Measurements from ENCODE around the gene SBK1.

Gene SBK1

DNA sequence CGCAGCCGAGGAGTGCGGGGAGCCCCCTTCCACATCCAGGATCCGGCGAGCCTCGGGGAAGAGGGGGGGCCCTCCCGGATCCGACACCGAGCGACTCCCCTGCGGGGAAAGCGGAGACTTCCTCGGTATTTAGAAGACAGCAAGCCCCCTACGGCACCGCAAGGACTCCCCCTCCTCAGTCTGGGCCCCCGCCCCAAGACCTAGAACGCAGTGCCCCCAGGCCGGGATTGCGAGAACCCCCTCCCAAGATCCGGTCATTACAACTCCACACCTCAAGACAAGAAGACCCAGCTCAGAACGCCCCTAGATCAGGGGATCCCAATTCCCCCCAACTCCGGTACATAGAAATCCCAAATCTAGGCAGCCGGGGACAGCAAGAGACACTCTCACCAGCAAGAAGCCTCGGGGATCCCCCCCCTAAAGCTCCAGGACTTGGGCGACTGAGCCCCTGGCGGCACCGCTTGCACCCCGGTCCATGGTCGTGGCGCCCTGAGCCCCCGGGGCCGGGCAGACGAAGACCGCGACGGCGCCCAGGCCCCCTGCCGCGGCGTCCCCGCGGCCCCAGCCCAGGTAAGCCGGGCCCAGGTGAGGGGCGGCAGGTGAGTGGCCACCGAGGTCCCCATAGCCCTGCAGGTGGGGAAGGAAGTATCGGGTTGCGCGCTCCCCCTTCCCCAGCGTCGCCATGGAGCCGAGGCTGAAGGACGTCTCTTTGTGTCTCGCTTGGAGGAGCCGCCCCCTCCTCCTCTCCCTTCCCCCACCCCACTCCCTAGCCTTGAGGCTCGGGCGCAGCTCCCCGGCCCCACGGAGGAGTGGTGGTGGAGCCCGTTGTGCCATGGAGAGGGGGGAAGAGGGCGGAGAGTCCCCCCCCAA, 641 bp downstream of the SBK1 start:
- H3K36me3 ChIP-seq (ENCODE audit: control insufficient read depth, insufficient read depth, low read length): no peaks in the 10 kb centered on the region
- peak overlapping the region; percentile 38 for H3K27ac ChIP-seq (ENCODE audit: insufficient read depth, low read depth, low read length, poor library complexity, severe bottlenecking)
- H3K4me1 ChIP-seq (ENCODE audit: control insufficient read depth, insufficient read depth, low read length): peaks cover 18% of the 10 kb centered on the region
- H3K27me3 ChIP-seq (ENCODE audit: control insufficient read depth, insufficient read depth, low read length, poor library complexity, severe bottlenecking): no peaks in the 10 kb centered on the region
- WGBS, 2 experiments: 0% methylated on average over 59 of the region's 60 CpGs
- no peaks in the 10 kb centered on the region for H3K9me3 ChIP-seq (ENCODE audit: control insufficient read depth, low read length)
- peak overlapping the region; percentile 94 for H3K4me3 ChIP-seq (ENCODE audit: insufficient read depth, low read depth, low read length)

DNA sequence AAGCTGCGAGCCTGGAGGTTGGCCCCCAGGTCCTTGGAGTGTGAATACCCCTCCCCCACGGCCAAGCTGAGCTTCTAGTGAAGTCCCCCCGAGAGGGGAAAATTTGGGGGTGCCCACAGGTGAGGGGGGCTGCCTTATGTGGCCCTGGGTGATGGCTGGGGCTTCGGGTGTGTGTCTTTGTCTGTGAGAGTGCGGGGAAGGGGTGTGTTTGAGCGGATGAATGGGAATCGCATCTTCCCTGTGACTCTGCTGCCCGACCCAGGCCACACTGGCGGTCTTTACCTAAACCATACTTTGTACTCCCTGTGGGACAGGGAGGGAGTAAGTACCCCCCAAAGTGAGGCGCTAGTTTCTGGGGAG, 1.3 kb downstream of the SBK1 start:
- H3K9me3 ChIP-seq (ENCODE audit: control insufficient read depth, low read length): no peaks in the 10 kb centered on the region
- 1 to 2% methylated on average over 10 of the region's 10 CpGs for WGBS, 2 experiments
- H3K4me3 ChIP-seq (ENCODE audit: insufficient read depth, low read depth, low read length): peak overlapping the region; percentile 94
- H3K27me3 ChIP-seq (ENCODE audit: control insufficient read depth, insufficient read depth, low read length, poor library complexity, severe bottlenecking): no peaks in the 10 kb centered on the region
- H3K4me1 ChIP-seq (ENCODE audit: control insufficient read depth, insufficient read depth, low read length): peaks cover 25% of the 10 kb centered on the region
- no peak overlapping the region for H3K27ac ChIP-seq (ENCODE audit: insufficient read depth, low read depth, low read length, poor library complexity, severe bottlenecking)
- no peaks in the 10 kb centered on the region for H3K36me3 ChIP-seq (ENCODE audit: control insufficient read depth, insufficient read depth, low read length)

DNA sequence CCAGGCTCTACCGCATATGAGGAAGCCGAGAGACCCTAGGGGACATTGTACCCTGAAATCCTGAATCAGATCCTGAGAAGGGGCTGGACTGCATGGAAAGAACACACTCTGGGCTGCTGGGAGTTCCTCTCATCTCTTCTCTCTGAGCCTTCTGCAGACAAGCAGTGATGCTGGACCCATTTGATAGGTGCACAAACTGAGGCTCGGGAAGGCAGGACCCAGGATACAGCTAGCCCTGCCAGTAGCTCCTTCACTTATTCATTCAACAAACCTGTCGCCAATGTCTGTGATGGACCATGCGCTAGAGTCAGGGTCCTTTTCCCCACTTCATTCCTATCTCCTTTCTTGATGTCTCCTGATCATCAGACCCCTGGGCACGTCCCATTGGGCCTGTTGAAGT, 1.9 kb downstream of the SBK1 start:
- H3K9me3 ChIP-seq (ENCODE audit: control insufficient read depth, low read length): no peaks in the 10 kb centered on the region
- peak overlapping the region; percentile 94 for H3K4me3 ChIP-seq (ENCODE audit: insufficient read depth, low read depth, low read length)
- no peak overlapping the region for H3K27ac ChIP-seq (ENCODE audit: insufficient read depth, low read depth, low read length, poor library complexity, severe bottlenecking)
- H3K36me3 ChIP-seq (ENCODE audit: control insufficient read depth, insufficient read depth, low read length): no peaks in the 10 kb centered on the region
- WGBS, 2 experiments: 86 to 90% methylated on average over 6 of the region's 6 CpGs
- H3K27me3 ChIP-seq (ENCODE audit: control insufficient read depth, insufficient read depth, low read length, poor library complexity, severe bottlenecking): no peaks in the 10 kb centered on the region
- H3K4me1 ChIP-seq (ENCODE audit: control insufficient read depth, insufficient read depth, low read length): peaks cover 25% of the 10 kb centered on the region

DNA sequence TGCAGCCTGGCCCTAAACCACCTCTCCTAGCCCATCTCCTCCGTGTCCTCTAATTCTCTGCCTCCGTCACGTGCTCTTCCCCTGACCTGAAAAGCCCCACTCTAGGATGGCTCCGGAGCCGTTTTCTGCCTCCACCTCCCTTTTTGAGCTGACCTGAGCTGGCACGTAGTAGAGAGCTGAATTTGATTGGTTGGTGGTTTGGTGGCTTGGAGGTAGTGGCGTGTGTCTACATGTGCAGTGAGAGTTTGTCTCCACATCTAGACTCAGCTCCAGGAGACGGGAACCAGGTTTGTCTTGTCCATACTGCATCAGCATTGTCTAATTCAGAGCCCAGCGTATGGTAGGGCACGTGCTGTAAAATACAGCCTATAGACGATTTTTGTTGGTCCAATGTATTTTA, 3.0 kb downstream of the SBK1 start:
- no peak overlapping the region for H3K4me3 ChIP-seq (ENCODE audit: insufficient read depth, low read depth, low read length)
- H3K27ac ChIP-seq (ENCODE audit: insufficient read depth, low read depth, low read length, poor library complexity, severe bottlenecking): no peak overlapping the region
- peaks cover 3% of the 10 kb centered on the region for H3K36me3 ChIP-seq (ENCODE audit: control insufficient read depth, insufficient read depth, low read length)
- H3K9me3 ChIP-seq (ENCODE audit: control insufficient read depth, low read length): no peaks in the 10 kb centered on the region
- peaks cover 25% of the 10 kb centered on the region for H3K4me1 ChIP-seq (ENCODE audit: control insufficient read depth, insufficient read depth, low read length)
- H3K27me3 ChIP-seq (ENCODE audit: control insufficient read depth, insufficient read depth, low read length, poor library complexity, severe bottlenecking): no peaks in the 10 kb centered on the region
- 93% methylated on average over 11 of the region's 11 CpGs for WGBS, 2 experiments

DNA sequence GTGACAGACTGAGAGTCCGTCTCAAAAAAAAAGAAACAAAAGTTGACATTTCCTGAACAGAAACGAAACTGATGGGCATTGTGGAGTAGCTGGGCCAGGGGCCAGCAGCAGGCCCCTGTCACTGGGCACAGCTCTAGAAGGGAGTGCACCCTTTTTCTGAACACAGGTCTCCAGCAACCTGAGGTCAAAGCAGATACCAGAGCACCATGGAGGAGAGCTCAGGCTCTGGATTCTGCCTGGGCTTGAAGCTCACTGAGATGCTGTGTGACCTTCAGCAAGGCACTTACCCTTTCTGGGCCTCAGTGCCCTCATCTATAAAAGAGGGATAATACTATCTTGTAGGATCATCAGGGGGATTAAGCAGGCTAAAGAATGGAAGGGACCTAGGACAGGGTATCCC, 5.0 kb downstream of the SBK1 start:
- Histone ChIP-seq H3K4me3 (ENCODE audit: insufficient read depth, low read depth, low read length) (no peak overlapping the region), H3K27me3 (ENCODE audit: control insufficient read depth, insufficient read depth, low read length, poor library complexity, severe bottlenecking) (no peaks in the 10 kb centered on the region), H3K36me3 (ENCODE audit: control insufficient read depth, insufficient read depth, low read length) (peaks cover 7% of the 10 kb centered on the region), H3K4me1 (ENCODE audit: control insufficient read depth, insufficient read depth, low read length) (peaks cover 25% of the 10 kb centered on the region), H3K9me3 (ENCODE audit: control insufficient read depth, low read length) (no peaks in the 10 kb centered on the region), H3K27ac (ENCODE audit: insufficient read depth, low read depth, low read length, poor library complexity, severe bottlenecking) (no peak overlapping the region)
- 90 to 93% methylated on average over 2 of the region's 2 CpGs for WGBS, 2 experiments

DNA sequence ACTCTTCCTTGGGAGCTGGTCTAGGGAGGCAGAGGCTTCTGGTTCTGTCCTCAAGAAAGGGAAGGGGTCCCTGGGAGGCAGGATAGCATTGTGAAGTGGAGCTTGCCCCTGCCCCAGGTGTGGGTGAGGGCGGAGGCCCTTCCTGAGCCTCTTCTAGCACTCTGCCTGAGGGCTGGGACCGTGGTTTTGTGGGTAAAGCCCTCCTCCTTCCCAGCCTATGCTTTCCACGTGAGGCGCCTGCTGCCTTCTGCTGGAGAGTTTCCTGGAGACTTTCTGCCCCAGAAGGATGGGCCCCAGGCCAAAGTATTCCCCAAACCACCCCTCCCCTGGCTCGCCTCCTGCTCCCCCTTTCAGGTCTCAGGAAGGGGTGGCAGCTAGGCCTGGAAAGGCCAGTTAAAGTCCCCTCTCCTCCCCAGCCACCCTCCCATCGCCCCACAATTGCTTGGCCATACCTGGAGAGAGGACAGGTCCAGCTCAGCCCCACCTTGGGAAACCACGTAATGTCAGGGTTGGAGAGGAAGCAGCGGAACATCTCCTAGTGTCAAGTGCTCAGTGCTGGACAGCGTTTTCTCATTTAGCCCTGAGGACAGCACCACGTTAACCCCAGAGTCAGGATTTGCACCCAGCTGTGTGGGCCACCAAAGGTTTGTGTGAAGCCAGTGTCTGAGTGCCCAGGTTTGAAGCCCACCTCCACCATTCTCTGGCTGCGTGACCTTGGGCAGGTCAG, 5.6 kb downstream of the SBK1 start:
- Histone ChIP-seq H3K4me1 (ENCODE audit: control insufficient read depth, insufficient read depth, low read length) (peaks cover 25% of the 10 kb centered on the region), H3K27me3 (ENCODE audit: control insufficient read depth, insufficient read depth, low read length, poor library complexity, severe bottlenecking) (no peaks in the 10 kb centered on the region), H3K36me3 (ENCODE audit: control insufficient read depth, insufficient read depth, low read length) (peaks cover 7% of the 10 kb centered on the region), H3K9me3 (ENCODE audit: control insufficient read depth, low read length) (no peaks in the 10 kb centered on the region), H3K27ac (ENCODE audit: insufficient read depth, low read depth, low read length, poor library complexity, severe bottlenecking) (peak overlapping the region; percentile 16), H3K4me3 (ENCODE audit: insufficient read depth, low read depth, low read length) (no peak overlapping the region)
- 66 to 70% methylated on average over 11 of the region's 11 CpGs for WGBS, 2 experiments

DNA sequence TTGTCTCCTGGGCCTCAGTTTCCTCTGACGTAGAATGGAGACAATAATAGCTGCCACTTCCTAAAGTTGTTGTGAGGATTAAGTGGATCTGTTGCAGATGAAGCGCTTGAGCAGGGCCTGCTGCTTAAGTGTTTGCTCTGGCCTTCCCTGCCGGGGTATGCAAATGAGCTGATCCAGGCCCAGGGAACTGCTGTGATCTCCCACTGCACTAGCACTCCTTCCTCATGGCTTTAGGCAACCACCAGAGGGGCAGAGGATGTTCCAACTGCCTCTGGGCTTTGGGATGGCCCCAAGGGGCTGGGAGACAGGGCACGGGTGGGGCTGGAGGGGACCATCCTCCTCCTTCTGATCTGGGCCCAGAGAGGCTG, 6.2 kb downstream of the SBK1 start:
- no peaks in the 10 kb centered on the region for H3K27me3 ChIP-seq (ENCODE audit: control insufficient read depth, insufficient read depth, low read length, poor library complexity, severe bottlenecking)
- no peak overlapping the region for H3K4me3 ChIP-seq (ENCODE audit: insufficient read depth, low read depth, low read length)
- peaks cover 7% of the 10 kb centered on the region for H3K36me3 ChIP-seq (ENCODE audit: control insufficient read depth, insufficient read depth, low read length)
- H3K27ac ChIP-seq (ENCODE audit: insufficient read depth, low read depth, low read length, poor library complexity, severe bottlenecking): peak overlapping the region; percentile 16
- H3K4me1 ChIP-seq (ENCODE audit: control insufficient read depth, insufficient read depth, low read length): peaks cover 25% of the 10 kb centered on the region
- WGBS, 2 experiments: 42% methylated on average over 4 of the region's 4 CpGs
- no peaks in the 10 kb centered on the region for H3K9me3 ChIP-seq (ENCODE audit: control insufficient read depth, low read length)

DNA sequence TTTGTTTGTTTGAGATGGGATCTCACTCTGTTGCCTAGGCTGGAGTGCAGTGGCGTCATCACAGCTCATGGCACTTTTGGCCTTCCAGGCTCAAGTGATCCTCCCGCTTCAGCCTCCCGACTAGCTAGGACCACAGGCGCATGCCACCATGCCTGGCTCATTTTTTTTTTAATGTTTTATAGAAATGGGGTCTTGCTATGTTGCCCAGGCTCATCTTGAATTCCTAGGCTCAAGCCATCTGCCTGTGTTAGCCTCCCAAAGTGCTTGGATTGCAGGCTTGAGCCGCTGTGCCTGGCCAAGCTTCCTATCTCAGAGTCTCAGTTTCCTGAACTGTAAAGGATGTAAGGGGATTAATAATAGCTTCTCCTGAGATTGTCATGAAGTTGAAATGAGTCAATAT, 8.0 kb downstream of the SBK1 start:
- H3K4me3 ChIP-seq (ENCODE audit: insufficient read depth, low read depth, low read length): no peak overlapping the region
- H3K27me3 ChIP-seq (ENCODE audit: control insufficient read depth, insufficient read depth, low read length, poor library complexity, severe bottlenecking): no peaks in the 10 kb centered on the region
- no peak overlapping the region for H3K27ac ChIP-seq (ENCODE audit: insufficient read depth, low read depth, low read length, poor library complexity, severe bottlenecking)
- peaks cover 14% of the 10 kb centered on the region for H3K4me1 ChIP-seq (ENCODE audit: control insufficient read depth, insufficient read depth, low read length)
- H3K9me3 ChIP-seq (ENCODE audit: control insufficient read depth, low read length): no peaks in the 10 kb centered on the region
- H3K36me3 ChIP-seq (ENCODE audit: control insufficient read depth, insufficient read depth, low read length): peaks cover 7% of the 10 kb centered on the region
- 85 to 97% methylated on average over 5 of the region's 5 CpGs for WGBS, 2 experiments

DNA sequence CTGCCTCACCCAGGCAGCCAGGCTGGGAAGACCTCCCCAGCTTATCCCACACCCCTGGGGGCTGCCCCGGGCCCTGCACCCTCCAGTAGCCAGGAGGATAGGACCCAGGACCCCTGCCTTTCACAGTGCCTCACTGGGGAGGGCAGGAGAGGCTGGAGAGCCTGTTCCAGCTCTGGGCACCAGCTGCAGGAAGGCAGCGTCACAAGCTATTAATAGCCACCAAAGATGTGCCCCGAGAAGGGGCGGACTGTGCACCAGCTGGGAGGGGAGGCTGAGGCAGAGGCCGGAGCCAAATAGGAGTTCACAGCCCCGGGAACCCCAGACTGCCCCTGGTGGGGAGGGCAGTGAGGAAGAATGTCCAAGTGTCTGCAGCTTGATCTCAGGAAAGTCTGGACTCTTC, 8.8 kb downstream of the SBK1 start:
- WGBS, 2 experiments: 94% methylated on average over 6 of the region's 6 CpGs
- Histone ChIP-seq H3K9me3 (ENCODE audit: control insufficient read depth, low read length) (no peaks in the 10 kb centered on the region), H3K4me1 (ENCODE audit: control insufficient read depth, insufficient read depth, low read length) (peaks cover 14% of the 10 kb centered on the region), H3K4me3 (ENCODE audit: insufficient read depth, low read depth, low read length) (no peak overlapping the region), H3K27ac (ENCODE audit: insufficient read depth, low read depth, low read length, poor library complexity, severe bottlenecking) (no peak overlapping the region), H3K27me3 (ENCODE audit: control insufficient read depth, insufficient read depth, low read length, poor library complexity, severe bottlenecking) (no peaks in the 10 kb centered on the region), H3K36me3 (ENCODE audit: control insufficient read depth, insufficient read depth, low read length) (peaks cover 7% of the 10 kb centered on the region)

DNA sequence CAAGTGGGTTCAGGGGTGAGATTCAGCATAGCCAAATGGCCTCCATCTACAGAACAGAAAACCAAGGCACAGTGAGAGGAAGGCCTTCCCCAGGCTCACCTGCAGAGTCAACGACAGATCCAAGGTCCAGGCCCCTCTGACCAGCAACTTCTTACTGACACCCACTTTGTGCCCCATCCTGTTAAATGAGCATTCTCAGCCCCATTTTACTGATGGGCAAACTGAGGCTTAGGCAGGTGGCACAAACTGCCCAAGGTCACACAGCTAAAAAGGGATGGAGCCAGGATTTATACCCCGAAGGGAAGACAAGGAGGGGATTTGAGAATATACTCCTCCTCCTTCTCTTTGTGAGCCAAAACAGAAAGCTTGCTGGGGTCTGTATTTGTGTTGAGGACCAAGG, 9.3 kb downstream of the SBK1 start:
- H3K27ac ChIP-seq (ENCODE audit: insufficient read depth, low read depth, low read length, poor library complexity, severe bottlenecking): no peak overlapping the region
- peaks cover 7% of the 10 kb centered on the region for H3K36me3 ChIP-seq (ENCODE audit: control insufficient read depth, insufficient read depth, low read length)
- 93 to 96% methylated on average over 2 of the region's 2 CpGs for WGBS, 2 experiments
- H3K9me3 ChIP-seq (ENCODE audit: control insufficient read depth, low read length): no peaks in the 10 kb centered on the region
- no peak overlapping the region for H3K4me3 ChIP-seq (ENCODE audit: insufficient read depth, low read depth, low read length)
- H3K27me3 ChIP-seq (ENCODE audit: control insufficient read depth, insufficient read depth, low read length, poor library complexity, severe bottlenecking): no peaks in the 10 kb centered on the region
- peaks cover 14% of the 10 kb centered on the region for H3K4me1 ChIP-seq (ENCODE audit: control insufficient read depth, insufficient read depth, low read length)
